ENCODE data around the gene RNF19B. TPM values are rescaled to one million over a fixed set of nuclear protein-coding genes. Genes with fewer than 3 reads are reported as not detected.
"Not testable (repeated sequence)": the region's sequence is repeated elsewhere in the genome, so short reads cannot be mapped to it uniquely, and the experiment has no call there.

RNF19B gene
- total RNA-seq, 1 experiment from 2014 or later: 12.9 TPM

- no peak for DNase-seq (ENCODE audit: low read depth)
Observed at GRCh38 chr1:32931760-32932159, 32.8 kb downstream of the RNF19B start.

DNA sequence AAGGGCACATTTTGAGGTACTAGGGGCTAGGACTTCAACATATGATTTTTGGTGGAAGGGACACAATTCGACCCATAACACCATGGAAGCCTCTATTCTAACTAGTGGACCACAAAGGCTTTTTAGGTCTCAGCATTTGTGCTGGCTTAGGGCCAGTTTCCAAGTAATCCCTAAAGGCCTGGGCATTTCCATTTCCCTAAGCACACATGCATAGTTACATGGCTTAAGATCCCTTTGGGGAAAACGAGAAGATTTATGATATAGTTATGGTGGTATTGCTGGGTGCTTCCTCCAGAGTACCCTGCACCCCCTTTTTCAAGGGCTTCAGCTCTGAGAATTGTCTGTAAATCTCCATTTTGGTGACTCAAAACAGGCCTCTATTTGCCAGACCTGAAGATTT is 35.2 kb downstream of the RNF19B start:
- no peak for DNase-seq (ENCODE audit: low read depth)

DNA sequence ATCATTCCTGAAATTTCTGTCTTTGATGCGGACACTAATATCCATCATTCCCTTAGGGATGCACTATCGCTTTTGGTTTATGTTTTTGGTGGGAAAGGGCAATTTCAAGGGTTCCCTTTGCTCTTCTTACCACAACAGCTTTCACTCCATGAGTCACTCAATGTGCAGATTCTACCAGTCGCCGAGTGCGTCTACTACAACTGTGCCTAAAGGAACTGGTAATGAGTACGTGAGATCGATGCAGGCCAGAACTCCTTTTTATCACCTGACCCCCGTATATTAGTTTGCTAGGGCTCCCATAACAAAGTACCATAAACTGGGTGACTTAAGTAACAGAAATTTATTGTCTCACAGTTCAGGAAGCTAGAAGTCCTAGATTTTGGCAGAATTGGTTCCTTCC is 35.9 kb downstream of the RNF19B start:
- no peak for DNase-seq (ENCODE audit: low read depth)

GRCh38 chr1:32928285-32928684 is 36.3 kb downstream of the RNF19B start:
- DNase-seq (ENCODE audit: low read depth): no peak

GRCh38 chr1:32927441-32927840 is 37.2 kb downstream of the RNF19B start:
- no peak for DNase-seq (ENCODE audit: low read depth)

GRCh38 chr1:32926562-32926961 is 38.0 kb downstream of the RNF19B start:
- DNase-seq (ENCODE audit: low read depth): no peak

GRCh38 chr1:32925403-32926162 is 39.0 kb downstream of the RNF19B start:
- no peak for DNase-seq (ENCODE audit: low read depth)

- no peak for DNase-seq (ENCODE audit: low read depth)
Observed at GRCh38 chr1:32924881-32925344, 39.7 kb downstream of the RNF19B start.

DNA sequence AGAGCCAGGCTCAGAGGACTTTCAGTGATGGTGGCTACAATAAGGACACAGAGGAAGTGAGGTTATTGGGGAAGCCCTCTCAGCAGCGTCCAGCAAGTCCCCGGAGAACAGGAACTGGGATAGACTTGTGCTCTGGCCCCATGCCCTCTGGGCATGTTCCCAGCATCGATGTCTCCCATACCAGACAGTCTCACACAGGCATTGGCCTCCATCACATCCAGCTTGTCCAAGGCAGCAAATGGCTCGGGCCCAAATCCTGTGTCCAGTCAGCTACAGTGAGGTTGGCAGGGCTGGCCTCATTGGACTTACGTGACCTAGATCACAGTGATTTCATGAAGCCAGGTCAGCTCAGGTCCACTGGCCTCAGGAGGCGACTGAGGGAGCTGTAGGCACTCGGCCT is 43.8 kb downstream of the RNF19B start:
- DNase-seq (ENCODE audit: low read depth): no peak

GRCh38 chr1:32919811-32920733 is 44.5 kb downstream of the RNF19B start:
- peak; percentile 69 for DNase-seq (ENCODE audit: low read depth)

GRCh38 chr1:32918179-32918578 is 46.4 kb downstream of the RNF19B start:
- DNase-seq (ENCODE audit: low read depth): no peak

DNA sequence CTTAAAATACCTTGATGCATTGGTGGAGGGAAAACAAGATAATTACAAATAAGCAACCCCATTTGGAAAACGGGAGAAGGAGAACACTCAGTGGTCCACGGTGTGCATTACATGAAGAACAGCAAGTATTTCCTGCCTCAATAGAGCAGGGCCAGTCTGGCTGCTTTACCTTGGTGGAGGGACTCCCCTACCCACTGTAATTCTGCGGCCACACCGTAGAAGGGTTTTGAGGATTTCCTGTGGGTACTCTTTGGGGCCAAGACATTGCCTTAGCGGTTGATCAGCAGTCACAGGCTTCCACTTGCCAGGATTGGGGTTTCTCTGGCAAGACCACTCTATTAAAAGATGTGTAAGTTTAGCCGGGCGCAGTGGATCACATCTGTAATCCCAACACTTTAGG is 47.1 kb downstream of the RNF19B start:
- no peak for DNase-seq (ENCODE audit: low read depth)

DNA sequence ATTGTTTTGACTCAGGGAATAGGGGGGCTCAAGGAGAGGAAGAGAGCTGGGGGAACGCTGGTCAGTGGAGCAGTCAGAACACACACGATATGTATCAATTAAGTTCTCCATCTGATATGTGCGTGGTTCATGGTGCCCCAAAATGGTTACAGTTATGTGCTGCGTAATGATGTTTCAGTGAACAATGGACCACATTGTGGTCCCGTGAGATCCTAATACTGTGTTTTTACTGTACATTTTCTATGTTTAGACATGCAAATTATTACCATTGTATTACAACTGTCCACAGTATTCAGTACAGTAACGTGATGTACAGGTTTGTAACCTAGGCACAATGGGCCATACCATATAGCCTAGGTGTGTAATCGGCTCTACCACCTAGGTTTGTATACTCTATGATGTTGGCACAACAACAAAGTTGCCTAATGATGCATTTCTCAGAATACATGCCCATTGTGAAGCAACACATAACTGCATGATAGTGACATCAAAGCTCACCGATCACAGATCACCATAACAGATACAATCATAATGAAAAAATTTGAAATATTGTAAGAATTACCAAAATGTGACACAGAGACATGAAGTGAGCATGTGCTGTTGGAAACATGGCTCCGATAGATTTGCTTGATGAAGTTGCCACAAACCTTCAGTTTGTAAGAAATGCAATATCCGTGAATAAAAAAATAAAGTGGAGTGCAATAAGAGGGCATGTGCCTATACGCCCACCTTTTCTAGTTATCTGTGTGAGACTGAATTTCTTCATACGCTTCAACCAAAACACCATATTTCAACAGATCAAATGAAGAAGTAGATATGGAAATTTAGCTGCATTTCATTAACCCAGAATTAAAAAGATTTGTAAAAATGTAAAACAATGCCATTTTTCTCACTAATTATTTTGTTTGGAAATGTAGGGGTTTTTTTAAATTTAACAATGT is 48.6 kb downstream of the RNF19B start:
- peak; percentile 42 for DNase-seq (ENCODE audit: low read depth)

GRCh38 chr1:32910319-32910718 is 54.3 kb downstream of the RNF19B start:
- DNase-seq (ENCODE audit: low read depth): no peak

GRCh38 chr1:32907435-32907834 is 57.2 kb downstream of the RNF19B start:
- DNase-seq (ENCODE audit: low read depth): no peak

DNA sequence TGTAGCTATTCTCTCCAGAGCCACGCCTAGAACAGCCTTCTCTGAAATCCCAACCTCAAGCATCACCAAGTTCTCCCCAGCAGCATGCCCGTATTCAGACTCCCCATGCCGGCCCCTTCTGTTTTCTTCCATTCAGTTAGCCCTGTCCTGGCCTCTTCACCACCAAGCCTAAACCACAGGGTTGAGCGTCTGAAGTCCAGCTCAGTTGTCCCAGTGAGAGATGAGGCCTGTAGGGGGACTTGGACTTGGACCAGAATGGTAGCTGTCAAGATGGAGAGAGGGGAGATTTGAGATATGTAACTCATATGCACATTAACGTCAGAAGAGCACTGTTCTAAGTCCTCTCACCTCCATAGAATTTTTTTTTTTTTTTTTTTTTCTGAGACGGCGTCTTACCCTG is 58.0 kb downstream of the RNF19B start:
- DNase-seq (ENCODE audit: low read depth): no peak

DNA sequence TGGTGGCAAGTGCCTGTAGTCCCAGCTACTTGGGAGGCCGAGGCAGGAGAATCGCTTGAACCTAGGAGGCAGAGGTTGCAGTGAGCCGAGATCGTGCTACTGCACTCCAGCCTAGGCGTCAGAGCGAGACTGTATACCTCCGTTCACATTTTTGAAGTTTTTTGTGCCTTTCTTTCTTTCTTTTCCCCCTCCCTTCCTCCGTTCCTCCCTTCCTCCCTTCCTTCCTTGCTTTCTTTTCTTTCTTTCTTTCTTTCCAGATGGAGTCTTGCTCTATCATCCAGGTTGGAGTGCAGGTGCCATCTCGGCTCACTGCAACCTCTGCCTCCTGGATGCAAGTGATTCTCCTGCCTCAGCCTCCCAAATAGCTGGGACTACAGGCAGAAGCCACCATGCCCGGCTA is 59.0 kb downstream of the RNF19B start:
- DNase-seq (ENCODE audit: low read depth): not testable (repeated sequence)

DNA sequence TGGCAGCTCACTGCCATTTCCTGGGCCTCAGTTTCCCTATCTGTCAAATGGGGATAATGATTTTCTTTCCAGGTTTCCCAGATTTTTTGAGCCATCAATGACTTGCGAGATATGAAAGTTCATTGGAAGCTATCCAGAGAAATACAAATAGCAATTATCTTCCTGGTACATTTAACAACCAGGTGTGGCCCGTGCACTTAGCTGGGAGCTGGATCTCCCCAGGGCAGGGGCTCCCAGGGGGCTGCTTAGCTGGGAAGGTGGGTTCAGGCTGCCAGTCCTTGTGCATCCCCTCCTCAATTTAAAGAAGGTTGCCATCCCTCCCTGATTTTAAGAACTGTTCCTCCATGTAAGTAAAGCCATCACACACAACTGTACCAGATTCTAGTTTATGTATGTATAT is 59.8 kb downstream of the RNF19B start:
- no peak for DNase-seq (ENCODE audit: low read depth)

DNA sequence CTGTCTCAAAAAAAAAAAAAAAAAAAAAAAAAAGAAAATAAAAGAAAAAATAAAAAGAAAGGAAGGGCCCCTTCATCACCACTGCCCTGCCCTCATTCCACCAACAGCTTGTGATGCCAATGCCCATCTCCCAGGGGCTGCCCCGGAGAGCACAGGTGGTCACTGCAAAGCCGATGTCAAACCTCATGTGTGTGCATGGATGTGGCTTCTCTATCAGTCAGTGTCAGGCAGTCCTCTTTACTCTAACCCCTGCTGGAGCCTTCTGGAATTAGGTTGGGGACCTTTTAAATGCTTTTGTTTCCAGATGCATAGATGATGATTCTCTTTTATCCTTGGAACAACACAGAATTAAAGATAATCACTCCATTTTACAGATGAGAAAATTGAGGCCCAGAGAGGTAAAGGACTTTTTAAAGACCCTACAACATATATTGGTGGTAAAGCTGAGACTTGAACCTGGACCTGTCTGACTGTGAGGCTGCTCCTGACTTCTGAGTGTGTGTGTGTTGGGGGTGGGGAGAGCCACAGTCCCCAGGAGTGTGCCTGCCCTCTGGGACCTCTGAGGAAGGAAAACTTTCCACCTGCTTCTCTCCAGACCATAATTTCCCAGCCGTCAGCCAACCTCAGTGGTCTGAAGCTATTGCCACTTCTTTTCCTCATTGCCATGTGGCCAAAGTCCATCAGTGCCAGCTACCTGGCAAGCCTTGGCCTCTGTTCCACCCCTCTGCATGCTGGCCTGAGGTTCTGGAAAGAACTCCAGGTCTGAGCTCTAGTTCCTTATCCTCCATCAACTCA is 60.4 kb downstream of the RNF19B start:
- DNase-seq (ENCODE audit: low read depth): no peak

- DNase-seq (ENCODE audit: low read depth): no peak
Observed at GRCh38 chr1:32902535-32902920, 62.1 kb downstream of the RNF19B start.
